ENCODE results near the gene TMEM178A. TPM values are rescaled to one million over a fixed set of nuclear protein-coding genes. Genes with fewer than 3 reads are reported as not detected.
A peak's percentile ranks its signal among the peaks of the same experiment; 100 is the strongest.

TMEM178A gene
- total RNA-seq, 2 donors from 2014 or later: 5.5 to 7.4 TPM

DNA sequence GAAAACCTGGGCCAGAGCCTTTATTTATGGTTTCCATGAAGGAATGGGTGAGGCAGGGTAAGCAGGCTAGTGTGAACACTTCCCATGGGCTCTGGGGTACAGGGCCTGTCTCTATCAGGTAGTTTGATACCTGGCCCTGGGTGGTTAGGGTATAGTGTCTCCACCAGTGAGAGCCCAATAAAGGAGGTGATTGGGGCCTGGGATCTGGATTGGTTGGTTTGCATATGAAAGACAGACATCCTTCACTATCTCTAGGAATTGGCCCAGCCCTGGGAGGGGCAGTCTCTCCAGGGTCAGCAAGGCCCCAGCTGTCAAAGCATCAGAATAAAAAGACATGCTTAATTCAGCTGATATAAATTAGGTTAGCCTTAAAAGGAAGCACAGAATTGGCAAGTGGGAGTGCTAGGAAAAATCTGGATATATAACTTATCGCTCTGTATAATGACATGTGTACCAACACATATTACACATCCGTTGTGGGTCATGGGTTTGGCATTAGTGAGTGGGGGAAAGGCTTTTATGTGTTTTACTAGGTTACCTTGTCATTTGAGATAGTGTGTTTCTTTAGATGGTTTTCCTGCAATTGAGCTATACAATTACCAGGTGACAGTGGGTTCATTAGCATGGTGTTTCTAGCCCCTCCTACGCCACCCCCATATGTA, 18.5 kb upstream of the TMEM178A start:
- H3K9me3 Mint-ChIP-seq: no peaks in the 10 kb centered on the region
- H3K4me3 Mint-ChIP-seq: no peak overlapping the region
- H3K9ac ChIP-seq (ENCODE audit: extremely low read depth, low read length, poor library complexity, severe bottlenecking): no peak overlapping the region
- no peak overlapping the region for H3K27ac ChIP-seq (ENCODE audit: low read depth, low read length)
- no peaks in the 10 kb centered on the region for H3K36me3 ChIP-seq (ENCODE audit: control insufficient read depth, insufficient read depth, low read length)
- no peaks in the 10 kb centered on the region for H3K9me3 ChIP-seq (ENCODE audit: control insufficient read depth, low read length)
- no peaks in the 10 kb centered on the region for H3K36me3 Mint-ChIP-seq (ENCODE audit: low read depth)
- H3K27me3 ChIP-seq (ENCODE audit: control insufficient read depth, insufficient read depth, low read length, poor library complexity, severe bottlenecking): no peaks in the 10 kb centered on the region
- H3K4me3 ChIP-seq (ENCODE audit: low read length): no peak overlapping the region
- peak; percentile 57 for DNase-seq
- no peak overlapping the region for H3K27ac Mint-ChIP-seq
- H3K4me1 Mint-ChIP-seq: peaks cover 2% of the 10 kb centered on the region
- WGBS, 2 experiments (ENCODE audit: insufficient coverage in 1 of 2, insufficient read length in 1 of 2): 92 to 100% methylated on average over 2 of the region's 3 CpGs
- TF ChIP-seq, protein P1, sequence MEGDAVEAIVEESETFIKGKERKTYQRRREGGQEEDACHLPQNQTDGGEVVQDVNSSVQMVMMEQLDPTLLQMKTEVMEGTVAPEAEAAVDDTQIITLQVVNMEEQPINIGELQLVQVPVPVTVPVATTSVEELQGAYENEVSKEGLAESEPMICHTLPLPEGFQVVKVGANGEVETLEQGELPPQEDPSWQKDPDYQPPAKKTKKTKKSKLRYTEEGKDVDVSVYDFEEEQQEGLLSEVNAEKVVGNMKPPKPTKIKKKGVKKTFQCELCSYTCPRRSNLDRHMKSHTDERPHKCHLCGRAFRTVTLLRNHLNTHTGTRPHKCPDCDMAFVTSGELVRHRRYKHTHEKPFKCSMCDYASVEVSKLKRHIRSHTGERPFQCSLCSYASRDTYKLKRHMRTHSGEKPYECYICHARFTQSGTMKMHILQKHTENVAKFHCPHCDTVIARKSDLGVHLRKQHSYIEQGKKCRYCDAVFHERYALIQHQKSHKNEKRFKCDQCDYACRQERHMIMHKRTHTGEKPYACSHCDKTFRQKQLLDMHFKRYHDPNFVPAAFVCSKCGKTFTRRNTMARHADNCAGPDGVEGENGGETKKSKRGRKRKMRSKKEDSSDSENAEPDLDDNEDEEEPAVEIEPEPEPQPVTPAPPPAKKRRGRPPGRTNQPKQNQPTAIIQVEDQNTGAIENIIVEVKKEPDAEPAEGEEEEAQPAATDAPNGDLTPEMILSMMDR (conservative IDR thresholded peaks at IDR 0.05): no peak
- H3K4me1 ChIP-seq (ENCODE audit: control insufficient read depth, insufficient read depth, low read length): no peaks in the 10 kb centered on the region
- no peaks in the 10 kb centered on the region for H3K27me3 Mint-ChIP-seq (ENCODE audit: insufficient read depth)

DNA sequence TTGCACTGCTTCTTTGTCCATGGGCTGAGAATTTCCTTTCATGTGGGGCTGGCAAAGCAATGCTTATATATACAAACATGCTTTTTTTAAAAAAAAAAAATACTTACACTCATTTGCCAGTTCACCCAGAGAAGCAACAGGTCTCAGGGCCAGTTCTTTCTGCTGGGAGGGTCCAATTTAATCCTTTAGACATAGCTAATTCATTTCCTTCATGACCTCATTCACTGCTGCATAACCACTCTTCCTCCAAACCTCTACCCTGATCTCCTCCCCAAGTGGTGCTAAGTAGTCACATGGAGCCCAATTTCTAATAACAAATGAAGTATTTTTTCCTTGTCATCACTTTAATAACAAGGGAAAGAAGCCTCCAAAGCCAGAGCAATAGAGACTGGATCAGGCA, 17.1 kb upstream of the TMEM178A start:
- no peak overlapping the region for H3K9ac ChIP-seq (ENCODE audit: extremely low read depth, low read length, poor library complexity, severe bottlenecking)
- no peak for DNase-seq
- Mint-ChIP-seq H3K27ac (no peak overlapping the region), H3K27me3 (ENCODE audit: insufficient read depth) (no peaks in the 10 kb centered on the region), H3K4me1 (peaks cover 2% of the 10 kb centered on the region), H3K4me3 (no peak overlapping the region), H3K36me3 (ENCODE audit: low read depth) (no peaks in the 10 kb centered on the region), H3K9me3 (no peaks in the 10 kb centered on the region)
- no peak overlapping the region for H3K4me3 ChIP-seq (ENCODE audit: low read length)
- H3K27me3 ChIP-seq (ENCODE audit: control insufficient read depth, insufficient read depth, low read length, poor library complexity, severe bottlenecking): no peaks in the 10 kb centered on the region
- H3K27ac ChIP-seq (ENCODE audit: low read depth, low read length): no peak overlapping the region
- TF ChIP-seq, protein P1 (conservative IDR thresholded peaks at IDR 0.05): no peak
- H3K36me3 ChIP-seq (ENCODE audit: control insufficient read depth, insufficient read depth, low read length): no peaks in the 10 kb centered on the region
- H3K4me1 ChIP-seq (ENCODE audit: control insufficient read depth, insufficient read depth, low read length): no peaks in the 10 kb centered on the region
- no peaks in the 10 kb centered on the region for H3K9me3 ChIP-seq (ENCODE audit: control insufficient read depth, low read length)

DNA sequence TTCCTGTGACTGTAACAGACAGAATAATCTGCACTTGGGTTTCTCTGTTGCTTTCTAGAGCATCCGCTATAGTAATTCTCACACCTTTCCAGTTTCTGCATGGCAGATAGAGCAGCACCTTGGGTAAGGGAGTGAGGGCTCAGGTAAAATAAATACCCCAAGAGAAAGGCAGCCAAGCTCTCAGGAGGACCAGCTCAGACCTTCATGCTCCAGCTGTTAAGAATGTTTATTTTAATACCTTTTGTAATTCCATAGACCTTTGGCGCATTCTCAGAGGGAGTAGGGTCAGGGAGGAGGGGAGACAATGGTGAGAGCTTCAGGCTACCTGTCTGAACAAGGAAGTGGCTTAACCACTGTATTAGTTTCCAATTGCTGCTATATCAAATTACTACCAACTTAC, 16.2 kb upstream of the TMEM178A start:
- no peaks in the 10 kb centered on the region for H3K9me3 Mint-ChIP-seq

More for the DNA sequence above, 16.2 kb upstream of the TMEM178A start:
- Histone ChIP-seq H3K36me3 (ENCODE audit: control insufficient read depth, insufficient read depth, low read length) (no peaks in the 10 kb centered on the region), H3K9me3 (ENCODE audit: control insufficient read depth, low read length) (no peaks in the 10 kb centered on the region), H3K4me3 (ENCODE audit: low read length) (no peak overlapping the region), H3K27ac (ENCODE audit: low read depth, low read length) (no peak overlapping the region), H3K4me1 (ENCODE audit: control insufficient read depth, insufficient read depth, low read length) (no peaks in the 10 kb centered on the region), H3K9ac (ENCODE audit: extremely low read depth, low read length, poor library complexity, severe bottlenecking) (no peak overlapping the region), H3K27me3 (ENCODE audit: control insufficient read depth, insufficient read depth, low read length, poor library complexity, severe bottlenecking) (no peaks in the 10 kb centered on the region)
- 77% methylated on average over 2 of the region's 2 CpGs; no CpG with 5 or more reads in 1 of the 2 experiments for WGBS, 2 experiments (ENCODE audit: insufficient coverage in 1 of 2, insufficient read length in 1 of 2)
- Mint-ChIP-seq H3K4me1 (peaks cover 2% of the 10 kb centered on the region), H3K4me3 (no peak overlapping the region), H3K27me3 (ENCODE audit: insufficient read depth) (no peaks in the 10 kb centered on the region), H3K27ac (no peak overlapping the region), H3K36me3 (ENCODE audit: low read depth) (no peaks in the 10 kb centered on the region)
- TF ChIP-seq, protein P1 (conservative IDR thresholded peaks at IDR 0.05): no peak
- DNase-seq: no peak

Data from endodermal cell (in vitro differentiated cells).